HG03378 (cell line): ENCODE measurements around the gene MPG.

ENCODE experiments used
- ATAC-seq: cut with Tn5 transposase; IDR thresholded peaks from one replicate; pipeline ENCODE4 v1.9.1; 2021; ENCODE audit warnings: mild to moderate bottlenecking, moderate library complexity; ENCODE audit not compliant: unreplicated experiment

MPG gene

GRCh38 chr16:50769-51591, 27.0 kb upstream of the MPG start:
- ATAC-seq = no peak

GRCh38 chr16:53346-54236, 24.4 kb upstream of the MPG start, which contains the start of the genes POLR3K and SNRNP25:
Gene POLR3K (minus strand): TSS chr16:53608. CDS start chr16:53586, 22 bp downstream.
Gene SNRNP25 (plus strand): TSS chr16:53828. CDS start chr16:54017, 189 bp downstream.
- peak; percentile 88 for ATAC-seq

DNA sequence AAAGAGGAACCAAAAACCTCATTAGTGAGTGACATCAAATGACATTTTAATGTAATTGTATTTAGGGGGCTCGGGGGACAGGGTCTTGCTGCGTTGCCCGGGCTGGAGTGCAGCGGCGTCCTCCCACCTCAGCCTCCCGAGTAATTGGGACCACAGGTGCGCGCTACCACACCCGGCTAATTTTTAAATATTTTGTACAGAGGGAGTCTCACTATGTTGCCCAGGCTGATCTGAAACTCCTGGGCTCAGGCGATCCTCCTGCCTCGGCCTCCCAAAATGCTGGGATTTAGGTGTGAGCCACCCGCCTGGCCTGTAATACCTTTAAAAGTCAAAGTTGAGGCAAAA, 23.8 kb upstream of the MPG start:
- ATAC-seq = no peak

- no peak for ATAC-seq
These were observed 22.4 kb upstream of the MPG start for GRCh38 chr16:55571-56136.

DNA sequence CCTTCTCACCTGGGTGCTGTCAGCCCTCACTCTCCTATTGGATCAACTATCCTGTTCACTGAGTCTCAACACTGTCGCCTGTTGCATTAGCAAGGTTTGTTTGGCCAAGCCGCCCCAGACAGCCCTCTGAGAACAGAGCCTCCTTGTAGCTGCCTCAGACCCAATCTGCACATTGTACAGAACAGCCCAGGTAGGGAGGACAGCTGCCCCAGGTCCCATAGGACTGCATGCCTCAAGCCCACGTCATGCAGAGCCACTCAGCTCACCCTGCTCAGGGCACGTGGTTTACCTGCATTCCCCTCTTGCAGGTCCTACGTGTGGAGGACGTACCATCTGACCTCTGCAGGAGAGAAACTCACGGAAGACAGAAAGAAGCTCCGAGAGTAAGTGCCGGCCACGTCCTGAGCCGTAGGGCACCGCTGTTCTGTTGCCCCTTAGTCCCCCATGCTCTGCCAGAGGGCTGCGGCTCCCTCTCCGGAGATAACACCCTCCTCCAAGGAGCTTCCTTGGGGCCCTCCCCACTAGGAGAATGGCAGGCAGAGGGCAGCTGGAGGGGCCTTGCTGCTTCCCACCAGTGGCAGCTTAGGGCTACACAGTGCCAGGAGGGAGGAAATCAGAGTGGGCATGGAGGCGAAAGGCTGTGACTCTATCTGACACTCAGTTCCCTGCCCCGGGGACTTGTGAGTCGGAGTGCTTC, 21.6 kb upstream of the MPG start:
- no peak for ATAC-seq

DNA sequence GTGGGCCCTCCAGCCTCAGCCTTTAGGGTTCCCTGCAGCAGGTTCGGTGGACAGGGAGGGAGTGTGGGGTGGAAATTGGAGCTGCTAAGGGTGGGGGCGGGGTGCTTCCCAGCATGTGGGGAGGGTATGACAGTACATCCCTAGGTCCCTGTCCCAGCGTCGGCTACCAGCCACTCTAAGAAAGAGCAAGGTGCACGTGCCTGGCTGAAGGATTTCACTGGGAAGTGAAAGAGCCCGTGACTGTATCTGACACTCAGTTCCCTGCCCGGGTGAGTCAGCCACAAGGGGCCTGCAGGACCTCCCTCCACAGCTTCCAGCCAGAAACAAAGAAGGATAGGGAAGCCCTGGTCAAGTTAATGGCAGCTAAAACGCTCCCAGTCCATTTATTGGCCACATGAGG, 20.3 kb upstream of the MPG start:
- no peak for ATAC-seq

- ATAC-seq = no peak
These were observed 19.3 kb upstream of the MPG start for GRCh38 chr16:58491-59439.

- ATAC-seq = no peak
These were observed 18.5 kb upstream of the MPG start for GRCh38 chr16:59440-60059.

- ATAC-seq = no peak
These were observed 17.9 kb upstream of the MPG start for GRCh38 chr16:60166-60565.

DNA sequence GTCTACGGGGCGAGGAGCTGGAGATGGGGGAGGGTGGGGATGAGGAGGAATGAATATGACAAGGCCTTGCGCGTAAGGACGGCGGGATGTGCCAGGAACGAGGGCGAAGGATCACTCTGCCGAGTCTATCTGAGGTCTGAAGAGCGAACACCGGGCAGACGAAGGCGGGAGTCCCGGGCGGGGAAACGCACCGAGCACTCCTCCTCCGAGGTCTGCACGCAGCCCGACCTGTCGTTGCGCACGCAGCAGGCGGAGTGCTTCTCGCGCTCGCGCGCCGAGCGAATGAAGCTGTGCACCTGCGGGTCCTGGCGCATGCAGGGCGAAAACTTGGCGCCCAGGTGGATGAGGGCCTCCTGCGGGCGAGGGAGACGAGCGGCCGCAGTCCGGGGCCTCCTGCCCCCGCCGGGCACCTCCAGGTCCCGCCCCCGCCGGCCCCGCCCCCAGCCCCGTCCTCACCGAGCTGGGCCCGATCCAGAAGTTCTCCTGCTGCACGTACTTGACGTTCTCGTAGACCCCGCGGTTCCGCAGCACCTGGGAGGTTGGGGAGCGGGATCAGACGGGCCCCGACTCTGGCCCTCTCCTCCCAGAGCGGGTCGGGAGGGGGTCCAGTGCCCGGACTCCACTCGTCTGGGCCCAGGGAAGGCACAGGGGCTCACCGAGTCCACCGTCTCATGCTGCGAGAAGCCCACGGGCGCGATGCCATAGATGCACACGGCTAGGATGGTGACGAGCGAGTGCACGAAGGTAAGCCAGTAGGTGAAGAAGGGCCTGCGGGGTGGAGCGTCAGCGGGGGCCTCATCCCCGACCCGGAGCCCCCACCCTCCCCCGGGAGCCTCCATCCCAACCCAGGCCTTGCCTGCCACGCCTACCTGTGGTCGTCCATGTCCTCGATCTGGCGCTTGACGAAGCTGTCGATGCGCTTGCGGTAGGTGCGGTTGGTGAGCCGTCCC, 16.8 kb upstream of the MPG start:
- ATAC-seq = no peak

- no peak for ATAC-seq
These were observed 16.1 kb upstream of the MPG start for GRCh38 chr16:61879-62281.

DNA sequence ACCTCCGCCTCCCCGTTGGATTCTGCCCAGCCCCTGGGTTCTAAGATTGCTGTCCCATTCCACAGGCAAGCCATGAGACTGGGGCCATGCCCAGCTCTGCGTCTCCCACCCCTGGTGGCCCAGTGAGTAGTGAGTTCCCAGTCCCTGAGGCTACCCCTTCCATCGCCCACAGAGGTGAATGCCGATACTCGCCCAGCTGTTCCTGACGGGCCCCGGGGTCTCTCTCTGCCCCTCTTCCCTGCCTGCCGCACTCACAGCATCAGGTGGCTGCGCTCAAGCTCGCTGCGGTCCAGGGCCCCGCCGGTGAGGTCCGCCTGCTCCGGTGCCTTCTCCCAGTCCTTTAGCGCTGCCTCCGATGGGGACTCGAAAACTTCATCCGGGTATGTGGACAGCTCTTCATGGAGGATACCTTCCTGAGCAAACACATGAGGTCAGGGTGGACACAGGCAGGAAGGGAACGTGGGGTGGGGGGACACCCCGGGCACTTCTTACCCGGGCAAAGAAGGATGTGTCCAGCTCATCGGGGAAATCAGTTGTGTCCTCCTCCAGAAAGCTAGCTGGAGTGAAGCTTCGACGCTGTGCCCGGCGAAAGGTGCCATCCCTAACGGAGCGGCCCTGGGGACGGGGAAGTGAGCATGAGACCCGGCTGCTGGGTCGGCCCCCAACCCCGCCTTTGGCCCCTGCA, 15.6 kb upstream of the MPG start:
- no peak for ATAC-seq

DNA sequence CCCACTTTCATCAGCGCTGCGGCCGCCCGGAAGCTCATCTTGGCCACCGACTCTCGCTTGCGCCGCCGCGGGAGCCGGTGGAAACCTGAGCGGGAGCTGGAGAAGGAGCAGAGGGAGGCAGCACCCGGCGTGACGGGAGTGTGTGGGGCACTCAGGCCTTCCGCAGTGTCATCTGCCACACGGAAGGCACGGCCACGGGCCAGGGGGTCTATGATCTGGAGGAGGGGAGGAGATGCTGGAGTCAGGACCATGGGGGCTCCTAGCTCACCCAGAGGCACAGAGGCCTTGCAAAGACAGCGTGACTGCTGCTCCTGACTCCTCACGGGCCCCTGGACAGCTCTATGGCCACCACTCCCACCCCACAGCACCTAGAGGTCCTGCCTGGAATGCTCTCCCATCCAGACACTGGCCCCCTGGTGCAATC, 15.0 kb upstream of the MPG start:
- ATAC-seq = no peak

GRCh38 chr16:63466-63865, 14.6 kb upstream of the MPG start:
- no peak for ATAC-seq

DNA sequence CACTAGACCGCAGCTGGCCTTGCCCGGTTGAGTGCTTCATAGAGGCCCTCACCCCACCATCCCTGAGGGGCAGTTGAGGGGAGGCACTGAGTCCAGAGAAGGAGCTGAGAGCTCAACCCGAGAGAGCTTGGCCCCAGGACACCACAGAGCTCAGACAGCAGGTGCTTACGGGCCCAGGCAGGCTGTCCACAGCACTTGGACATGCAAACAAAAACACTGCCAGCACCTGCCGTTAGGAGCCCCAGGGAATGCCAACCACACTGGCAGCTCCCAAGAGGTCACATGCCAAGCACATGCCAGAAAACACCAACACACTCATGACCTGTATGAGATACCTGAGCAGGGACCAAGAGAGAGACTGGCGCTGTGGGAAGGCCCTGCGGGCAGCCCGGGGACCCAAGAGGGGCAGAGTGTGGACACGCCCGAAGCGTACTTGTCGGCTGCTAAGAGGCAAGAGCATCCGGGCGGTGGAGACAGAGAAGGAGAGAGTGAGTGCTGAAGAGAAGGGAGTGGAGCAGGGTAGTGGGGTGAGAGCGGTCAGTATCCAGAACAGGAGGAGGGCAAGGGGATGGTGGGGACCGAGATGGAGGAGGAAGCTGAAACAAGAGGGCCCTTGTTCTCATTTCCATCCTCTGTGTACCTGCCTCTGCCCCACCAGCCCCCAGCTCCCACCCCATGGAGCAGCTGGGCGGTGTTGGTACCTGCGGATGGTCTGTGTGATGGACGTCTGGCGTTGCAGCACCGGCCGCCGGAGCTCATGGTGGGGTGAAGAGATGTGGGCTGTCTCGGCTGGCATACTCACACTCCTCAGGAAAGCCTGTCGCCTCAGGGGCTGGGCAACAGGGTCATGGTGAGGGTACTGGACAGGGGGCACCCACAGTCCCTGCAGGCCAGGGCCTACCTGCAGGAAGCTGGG, 13.8 kb upstream of the MPG start:
- no peak for ATAC-seq

DNA sequence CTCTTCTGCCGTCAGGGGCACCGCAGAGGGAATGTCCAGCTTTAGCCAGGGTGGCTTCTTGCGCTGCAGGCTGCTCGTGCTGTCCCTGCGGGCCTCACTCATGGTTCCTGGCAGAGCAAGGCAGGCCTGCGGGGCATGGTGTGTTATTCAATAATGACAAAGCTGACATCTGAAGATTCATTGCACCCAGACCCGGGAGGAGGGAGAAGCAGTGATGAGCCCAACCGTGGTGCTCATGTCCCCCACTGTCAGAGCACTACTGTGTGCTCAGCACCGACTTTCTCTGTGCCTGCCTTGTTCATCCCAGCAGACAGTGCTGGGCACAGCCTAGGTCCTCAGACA, 13.1 kb upstream of the MPG start:
- ATAC-seq = no peak

- ATAC-seq = no peak
These were observed 12.3 kb upstream of the MPG start for GRCh38 chr16:65745-66144.
